Inferior parietal cortex (tissue), 1 donor: ENCODE results near the gene GGA3.

ENCODE experiments used
- DNase-seq: peaks from one replicate; pipeline ENCODE4 v3.0.0-alpha.2; 2016; ENCODE audit errors: extremely low spot score

GGA3 gene

DNA sequence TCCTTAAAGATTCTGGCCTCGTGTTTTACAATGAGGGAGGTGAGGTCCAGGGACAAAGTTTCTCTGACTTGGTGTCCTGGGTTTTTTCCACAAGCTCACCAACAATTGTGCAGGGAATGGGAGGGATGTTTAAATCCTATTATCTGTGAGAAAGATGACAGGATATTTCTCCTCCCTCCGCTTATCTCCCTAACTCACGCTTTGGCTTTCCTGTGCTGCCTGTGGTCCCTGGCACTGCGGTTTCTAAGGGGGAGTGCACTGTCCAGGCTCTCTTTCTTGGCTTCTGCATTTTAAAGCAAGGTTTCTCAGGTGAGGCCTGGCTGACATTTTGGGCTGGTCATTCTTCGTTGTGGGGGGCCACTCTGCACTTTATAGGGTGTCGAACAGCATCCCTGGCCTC is 16.4 kb downstream of the GGA3 start:
- DNase-seq: no peak

GRCh38 chr17:75244133-75244866 is 17.1 kb downstream of the GGA3 start:
- no peak for DNase-seq

GRCh38 chr17:75242461-75243042 is 18.9 kb downstream of the GGA3 start:
- DNase-seq: no peak

- no peak for DNase-seq
Measured at GRCh38 chr17:75241996-75242460, 19.4 kb downstream of the GGA3 start.

- no peak for DNase-seq
Measured at GRCh38 chr17:75241502-75241901, 19.9 kb downstream of the GGA3 start.

GRCh38 chr17:75241143-75241430 is 20.3 kb downstream of the GGA3 start:
- no peak for DNase-seq

- no peak for DNase-seq
Measured at GRCh38 chr17:75240394-75241142, 20.8 kb downstream of the GGA3 start.

DNA sequence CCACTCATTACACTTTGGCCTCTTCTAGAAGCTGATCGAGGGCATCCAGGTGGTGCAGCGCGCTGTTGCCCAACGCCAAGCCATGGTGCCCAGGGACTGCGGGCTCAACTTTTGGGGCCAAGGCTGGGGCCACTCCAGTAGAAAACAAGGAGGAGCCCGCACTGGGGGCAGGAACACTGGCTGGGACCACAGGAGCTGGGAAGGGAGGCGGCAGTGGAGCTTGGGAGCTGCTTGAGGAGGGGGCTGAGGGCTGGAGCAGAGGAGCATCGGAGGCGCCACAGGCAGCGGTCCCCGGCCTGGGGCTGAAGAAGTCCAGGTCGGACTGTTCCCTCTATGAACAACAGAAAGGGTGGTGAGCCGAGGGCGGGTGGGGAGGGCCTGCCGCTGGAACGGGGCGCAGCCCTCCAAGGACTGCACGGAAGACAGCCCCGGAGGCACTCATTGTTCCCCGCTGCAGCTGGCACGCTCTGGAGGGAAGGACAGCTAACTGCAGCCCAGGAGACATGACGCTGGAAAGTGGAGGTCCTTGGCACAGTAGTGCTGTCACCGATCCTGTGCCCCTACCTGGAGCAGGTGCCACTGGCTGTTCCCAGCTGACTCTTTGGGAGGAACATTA is 21.5 kb downstream of the GGA3 start:
- no peak for DNase-seq

- no peak for DNase-seq
Measured at GRCh38 chr17:75239214-75239613, 22.2 kb downstream of the GGA3 start.

DNA sequence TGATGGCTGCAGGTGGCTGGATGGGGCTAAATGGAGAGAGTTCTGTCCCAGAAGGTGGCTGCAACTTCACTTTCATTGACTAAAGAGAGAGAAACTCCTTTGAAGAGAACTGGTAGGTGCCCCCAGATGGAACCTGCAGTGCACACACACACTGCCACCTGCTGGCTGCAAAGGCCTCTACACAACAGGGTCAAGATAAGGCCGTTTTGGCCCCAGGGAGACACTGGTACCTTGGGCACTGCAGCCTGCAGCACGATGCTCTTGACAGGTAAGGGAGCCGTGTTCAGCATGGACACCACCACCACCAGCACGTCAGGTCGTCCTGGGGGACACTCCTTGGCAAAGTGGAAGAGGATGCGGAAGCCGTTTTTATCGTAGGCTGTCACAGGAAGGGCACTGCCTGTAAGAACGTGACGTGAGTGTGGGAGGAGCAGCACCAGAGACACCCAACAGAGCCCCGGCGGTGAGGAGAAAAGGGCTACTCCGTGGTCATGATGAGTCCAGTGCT is 22.7 kb downstream of the GGA3 start:
- peak; percentile 66 for DNase-seq

GRCh38 chr17:75238020-75238580 is 23.3 kb downstream of the GGA3 start:
- no peak for DNase-seq

DNA sequence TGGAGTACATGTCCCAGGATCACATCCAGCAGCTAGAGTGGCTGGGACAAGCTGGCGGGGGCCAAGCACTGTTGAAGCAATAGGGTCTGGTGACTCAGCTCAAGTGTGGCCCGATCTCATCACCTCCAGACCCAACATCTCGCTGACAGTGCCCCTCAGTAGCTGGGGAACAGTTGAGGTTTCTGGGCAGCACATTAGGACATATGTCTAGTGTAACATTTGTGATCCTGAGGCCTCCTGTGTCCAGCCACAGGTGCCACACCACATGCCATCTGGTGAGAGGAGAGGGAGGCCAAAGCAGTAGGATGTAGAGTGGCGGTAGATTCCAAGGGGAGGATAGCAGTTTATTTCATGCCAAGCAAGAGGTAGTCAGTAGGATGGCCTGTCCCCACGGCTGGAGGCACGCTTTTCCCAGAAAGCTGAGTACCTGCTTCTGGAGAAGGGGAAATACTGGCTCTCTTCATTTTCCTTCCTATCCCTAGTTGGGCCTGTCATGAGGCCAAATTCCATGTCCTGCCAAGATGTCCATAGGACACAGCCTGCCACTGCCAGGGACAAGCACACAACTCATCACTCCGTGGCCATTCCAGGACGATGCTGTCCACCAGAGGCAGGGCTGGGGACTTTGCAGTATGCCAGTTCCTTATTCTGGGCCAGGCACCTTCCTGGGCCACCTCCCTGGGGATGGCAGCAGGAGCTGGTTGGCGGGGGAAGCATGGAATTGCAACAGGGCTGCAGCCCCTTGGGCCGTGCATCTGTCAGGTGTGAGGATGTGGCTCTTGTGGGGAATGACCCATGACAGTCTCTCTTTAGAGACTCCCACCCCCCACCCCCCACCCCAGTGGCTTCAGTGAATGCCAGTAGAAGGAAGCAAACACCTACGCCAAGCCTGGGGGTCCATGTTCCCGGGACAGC is 24.0 kb downstream of the GGA3 start:
- no peak for DNase-seq

DNA sequence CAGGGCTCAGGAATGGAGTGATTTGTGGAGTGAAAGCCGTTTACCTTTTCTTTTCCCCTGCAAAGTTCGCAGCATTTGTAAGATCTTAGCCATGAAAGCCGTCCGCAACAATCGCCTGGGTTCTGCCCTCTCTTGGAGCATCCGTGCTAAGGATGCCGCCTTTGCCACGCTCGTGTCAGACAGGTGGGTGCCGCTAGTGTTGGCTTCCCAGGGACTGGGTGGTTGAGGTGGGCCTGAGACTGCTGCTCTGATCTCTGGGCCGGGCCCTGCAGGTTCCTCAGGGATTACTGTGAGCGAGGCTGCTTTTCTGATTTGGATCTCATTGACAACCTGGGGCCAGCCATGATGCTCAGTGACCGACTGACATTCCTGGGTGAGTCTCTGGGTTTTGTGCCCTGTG is 28.6 kb downstream of the GGA3 start:
- no peak for DNase-seq

- DNase-seq: no peak
Measured at GRCh38 chr17:75231741-75232464, 29.5 kb downstream of the GGA3 start.

- no peak for DNase-seq
Measured at GRCh38 chr17:75231071-75231470, 30.3 kb downstream of the GGA3 start.

DNA sequence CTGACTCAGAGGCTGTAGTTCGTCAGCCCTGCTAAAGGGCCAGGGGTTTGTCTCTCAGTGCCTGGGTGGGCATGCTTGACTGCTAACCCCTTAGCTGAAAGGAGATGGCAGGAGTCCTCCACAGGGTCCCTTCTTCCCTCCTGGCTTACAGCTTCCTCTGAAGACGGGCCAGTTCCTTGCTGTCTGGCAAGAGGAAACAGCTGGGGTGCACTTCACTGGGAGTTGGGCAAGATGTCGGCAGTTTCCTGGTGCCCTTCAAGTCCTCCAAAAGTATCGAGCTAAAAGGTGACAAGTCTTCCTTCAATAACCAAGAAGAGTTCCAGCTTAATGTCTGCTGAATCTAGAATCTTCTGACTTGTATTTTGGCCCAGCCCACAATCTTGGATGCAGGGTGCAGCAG is 32.6 kb downstream of the GGA3 start:
- DNase-seq: no peak

- no peak for DNase-seq
Measured at GRCh38 chr17:75228305-75228704, 33.1 kb downstream of the GGA3 start.

DNA sequence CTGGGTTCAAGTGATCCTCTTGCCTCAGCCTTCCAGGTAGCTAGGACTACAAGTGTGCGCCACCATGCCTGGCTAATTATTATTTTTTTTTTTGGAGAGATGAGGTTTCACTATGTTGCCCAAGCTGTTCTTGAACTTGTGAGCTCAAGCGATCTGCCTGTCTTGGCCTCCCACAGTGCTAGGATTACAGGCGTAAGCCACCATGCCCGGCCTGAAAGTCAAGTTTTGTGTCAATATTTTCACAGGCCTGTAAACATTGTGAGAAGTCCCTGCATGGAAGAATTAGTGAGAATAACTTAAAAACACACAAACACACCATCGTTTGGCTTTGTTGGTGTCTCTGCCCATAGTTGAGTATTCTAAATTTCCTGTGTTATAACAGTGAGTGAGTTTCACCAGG is 33.7 kb downstream of the GGA3 start:
- no peak for DNase-seq

GRCh38 chr17:75225016-75225415 is 36.4 kb downstream of the GGA3 start:
- no peak for DNase-seq

GRCh38 chr17:75219815-75220214 is 41.6 kb downstream of the GGA3 start:
- DNase-seq: no peak
